Measurements from ENCODE around the gene RREB1.

- TF ChIP-seq, protein P1, sequence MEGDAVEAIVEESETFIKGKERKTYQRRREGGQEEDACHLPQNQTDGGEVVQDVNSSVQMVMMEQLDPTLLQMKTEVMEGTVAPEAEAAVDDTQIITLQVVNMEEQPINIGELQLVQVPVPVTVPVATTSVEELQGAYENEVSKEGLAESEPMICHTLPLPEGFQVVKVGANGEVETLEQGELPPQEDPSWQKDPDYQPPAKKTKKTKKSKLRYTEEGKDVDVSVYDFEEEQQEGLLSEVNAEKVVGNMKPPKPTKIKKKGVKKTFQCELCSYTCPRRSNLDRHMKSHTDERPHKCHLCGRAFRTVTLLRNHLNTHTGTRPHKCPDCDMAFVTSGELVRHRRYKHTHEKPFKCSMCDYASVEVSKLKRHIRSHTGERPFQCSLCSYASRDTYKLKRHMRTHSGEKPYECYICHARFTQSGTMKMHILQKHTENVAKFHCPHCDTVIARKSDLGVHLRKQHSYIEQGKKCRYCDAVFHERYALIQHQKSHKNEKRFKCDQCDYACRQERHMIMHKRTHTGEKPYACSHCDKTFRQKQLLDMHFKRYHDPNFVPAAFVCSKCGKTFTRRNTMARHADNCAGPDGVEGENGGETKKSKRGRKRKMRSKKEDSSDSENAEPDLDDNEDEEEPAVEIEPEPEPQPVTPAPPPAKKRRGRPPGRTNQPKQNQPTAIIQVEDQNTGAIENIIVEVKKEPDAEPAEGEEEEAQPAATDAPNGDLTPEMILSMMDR (optimal IDR thresholded peaks at IDR 0.05 in 1 of 3, IDR thresholded peaks at IDR 0.05 in 1 of 3, conservative IDR thresholded peaks at IDR 0.05 in 1 of 3; ENCODE audit: extremely low read depth in 1 of 3, insufficient read depth in 2 of 3, low read length in 3 of 3), result no peak
- TF ChIP-seq EZH2 (IDR thresholded peaks at IDR 0.05; ENCODE audit: low read length), result no peak
Measured at GRCh38 chr6:7078856-7079255, 28.9 kb upstream of the RREB1 start.

Measured in keratinocyte (primary cell).